H1 (cell line): ENCODE data around the gene IDUA. TPM values are rescaled to one million over a fixed set of nuclear protein-coding genes. Genes with fewer than 3 reads are reported as not detected.

Experiments used
- CTCF ChIA-PET: fragments of 300-600 bp; sonication (Branson Sonifier 250); formaldehyde crosslinking; loops from one replicate; lab custom pipeline; 2021; ENCODE audit not compliant: partially characterized antibody; lab: Charles Lee
- POLR2A ChIA-PET: fragments of 300-600 bp; sonication (Branson Sonifier 250); formaldehyde crosslinking; loops from one replicate; lab custom pipeline; 2021; ENCODE audit warnings: inconsistent platforms; ENCODE audit not compliant: partially characterized antibody; lab: Charles Lee
- DNase-seq, 2 experiments: peaks; one replicate each; pipeline versions ENCODE4 v3.0.0 to v3.0.0-alpha.2; 2010 to 2022; ENCODE audit warnings: low spot score in 2 of 2, low read depth in 1 of 2, mixed read lengths in 1 of 2
- FAIRE-seq: peaks from 2 replicates; lab custom pipeline; 2011; peaks lifted over from hg19 to GRCh38; lab: Jason Lieb, UNC
- H2AFZ ChIP-seq: 2 replicates; pipeline ENCODE4 v1.8.1; 2012; ENCODE audit warnings: low read length, inconsistent platforms
- H2AK5ac ChIP-seq: 2 replicates; pipeline ENCODE4 v1.6.1; 2013; ENCODE audit warnings: low read depth, low read length
- H2BK120ac ChIP-seq: replicated peaks from 2 replicates; pipeline ENCODE3; 2013; ENCODE audit warnings: low read depth, low read length, inconsistent platforms
- H2BK12ac ChIP-seq: 2 replicates; pipeline ENCODE4 v1.6.1; 2013; ENCODE audit warnings: low read depth, low read length
- H2BK15ac ChIP-seq: 2 replicates; pipeline ENCODE4 v1.6.1; 2013; ENCODE audit warnings: low read length
- H2BK20ac ChIP-seq: 2 replicates; pipeline ENCODE4 v1.6.1; 2013; ENCODE audit warnings: low read length
- H2BK5ac ChIP-seq: 2 replicates; pipeline ENCODE4 v1.6.1; 2013; ENCODE audit warnings: low read depth, low read length
- H3K14ac ChIP-seq: 2 replicates; pipeline ENCODE4 v1.6.1; 2013; ENCODE audit warnings: inconsistent platforms; ENCODE audit not compliant: insufficient read length
- H3K18ac ChIP-seq: 2 replicates; pipeline ENCODE4 v1.6.1; 2013; ENCODE audit warnings: low read length; ENCODE audit errors: extremely low read depth
- H3K23ac ChIP-seq: 2 replicates; pipeline ENCODE4 v1.6.1; 2013; ENCODE audit warnings: inconsistent platforms; ENCODE audit not compliant: insufficient read length
- H3K23me2 ChIP-seq: 2 replicates; pipeline ENCODE4 v1.6.1; 2013; ENCODE audit warnings: low read depth, low read length
- H3K27ac ChIP-seq: 2 replicates; pipeline ENCODE4 v1.6.1; 2011; ENCODE audit warnings: low read depth, low read length, inconsistent platforms
- H3K27me3 ChIP-seq, 4 experiments: replicated peaks in 1 of 4; 1 replicate in 1 of 4; 2 replicates in 3 of 4; pipeline versions ENCODE4 v1.6.1 to v1.8.1; 2011 to 2013; ENCODE audit warnings: low read length in 3 of 4, mild to moderate bottlenecking in 3 of 4, inconsistent platforms in 2 of 4, mixed read lengths in 2 of 4, moderate library complexity in 1 of 4; ENCODE audit not compliant: control insufficient read depth in 3 of 4, insufficient read depth in 3 of 4; ENCODE audit errors: extremely low read depth in 1 of 4
- H3K36me3 ChIP-seq, 4 experiments: 2 replicates each; pipeline versions ENCODE4 v1.6.1 to v1.8.1; 2011 to 2013; ENCODE audit warnings: mild to moderate bottlenecking in 4 of 4, low read length in 3 of 4, moderate library complexity in 2 of 4, control low read depth in 1 of 4, inconsistent platforms in 1 of 4; ENCODE audit not compliant: insufficient read depth in 4 of 4, control insufficient read depth in 2 of 4
- H3K4ac ChIP-seq: replicated peaks from 2 replicates; pipeline ENCODE3; 2013; ENCODE audit warnings: low read length, low read depth, mixed read lengths, inconsistent platforms; ENCODE audit not compliant: insufficient read length
- H3K4me1 ChIP-seq, 4 experiments: replicated peaks in 1 of 4; 1 replicate in 1 of 4; 2 replicates in 3 of 4; pipeline versions ENCODE4 v1.6.1 to v1.8.1; 2011 to 2013; ENCODE audit warnings: low read length in 3 of 4, inconsistent platforms in 2 of 4, mixed read lengths in 1 of 4; ENCODE audit not compliant: insufficient read depth in 4 of 4, control insufficient read depth in 3 of 4
- H3K4me2 ChIP-seq, 2 experiments: 2 replicates each; pipeline versions ENCODE4 v1.6.1 to v1.8.1; 2011 to 2013; ENCODE audit warnings: low read depth in 2 of 2, low read length in 2 of 2, control low read depth in 1 of 2, inconsistent platforms in 1 of 2, mild to moderate bottlenecking in 1 of 2; ENCODE audit not compliant: insufficient read depth in 1 of 2
- H3K4me3 ChIP-seq, 4 experiments: fragments of 200-600, 300-600 bp in 1 of 4; sonication (generic), shearing (Covaris generic), sonication (Bioruptor Twin) in 1 of 4; 2 replicates each; pipeline versions ENCODE4 v1.5.1 to v1.8.1; 2011 to 2016; ENCODE audit warnings: low read length in 4 of 4, low read depth in 3 of 4, control low read depth in 2 of 4, inconsistent platforms in 2 of 4, mild to moderate bottlenecking in 2 of 4, mixed read lengths in 1 of 4, moderate library complexity in 1 of 4; ENCODE audit not compliant: insufficient read depth in 2 of 4; ENCODE audit errors: extremely low read depth in 1 of 4
- H3K56ac ChIP-seq: replicated peaks from 2 replicates; pipeline ENCODE3; 2013; ENCODE audit warnings: low read depth, mild to moderate bottlenecking, mixed read lengths, low read length, inconsistent platforms; ENCODE audit not compliant: insufficient read length
- H3K79me1 ChIP-seq: 2 replicates; pipeline ENCODE4 v1.6.1; 2013; ENCODE audit warnings: low read depth, low read length, control low read depth
- H3K79me2 ChIP-seq, 2 experiments: 2 replicates each; pipeline versions ENCODE4 v1.6.1 to v1.8.1; 2012 to 2013; ENCODE audit warnings: low read length in 2 of 2, mild to moderate bottlenecking in 2 of 2, inconsistent platforms in 1 of 2; ENCODE audit not compliant: insufficient read depth in 2 of 2, control insufficient read depth in 1 of 2
- H3K9ac ChIP-seq, 4 experiments: replicated peaks in 1 of 4; 1 replicate in 1 of 4; 2 replicates in 3 of 4; pipeline versions ENCODE4 v1.6.1 to v1.8.1; 2011 to 2013; ENCODE audit warnings: low read depth in 3 of 4, low read length in 3 of 4, control low read depth in 2 of 4, mild to moderate bottlenecking in 2 of 4, moderate library complexity in 2 of 4, inconsistent platforms in 1 of 4; ENCODE audit errors: extremely low read depth in 1 of 4
- H3K9me3 ChIP-seq, 2 experiments: 2 replicates each; pipeline versions ENCODE4 v1.6.1 to v1.8.1; 2012 to 2013; ENCODE audit warnings: mild to moderate bottlenecking in 2 of 2, moderate library complexity in 2 of 2, control low read depth in 1 of 2, inconsistent platforms in 1 of 2, low read depth in 1 of 2, low read length in 1 of 2, mixed read lengths in 1 of 2; ENCODE audit not compliant: insufficient read depth in 2 of 2
- H4K20me1 ChIP-seq, 2 experiments: replicated peaks in 1 of 2; 2 replicates each; pipeline versions ENCODE3 to v1.8.1; 2011 to 2013; ENCODE audit warnings: inconsistent platforms in 2 of 2, low read length in 2 of 2, mild to moderate bottlenecking in 1 of 2; ENCODE audit not compliant: insufficient read depth in 2 of 2, control insufficient read depth in 1 of 2
- H4K5ac ChIP-seq: 2 replicates; pipeline ENCODE4 v1.6.1; 2013; ENCODE audit warnings: low read length, low read depth, mixed read lengths, inconsistent platforms; ENCODE audit not compliant: insufficient read length
- H4K8ac ChIP-seq: 2 replicates; pipeline ENCODE4 v1.8.0; 2013; ENCODE audit warnings: mild to moderate bottlenecking, moderate library complexity, low read length, inconsistent platforms; ENCODE audit not compliant: insufficient read depth; ENCODE audit errors: extremely low read depth
- H4K91ac ChIP-seq: replicated peaks from 2 replicates; pipeline ENCODE3; 2013; ENCODE audit warnings: low read length, mixed read lengths, inconsistent platforms; ENCODE audit not compliant: insufficient read length
- CBX5 ChIP-seq: fragments of 300-800, 300-1000 bp; sonication (generic); IDR thresholded peaks from 2 replicates; pipeline ENCODE4 v1.7.1; 2016; ENCODE audit warnings: antibody characterized with exemption, low read length, low read depth
- CEBPB ChIP-seq: IDR thresholded peaks from 2 replicates; pipeline ENCODE4 v1.6.1; 2012; ENCODE audit warnings: low read depth, low read length
- CTBP2 ChIP-seq: IDR thresholded peaks from 2 replicates; pipeline ENCODE4 v1.7.0; 2011; ENCODE audit warnings: borderline replicate concordance, mild to moderate bottlenecking, moderate library complexity, mixed read lengths, low read length; ENCODE audit not compliant: insufficient read depth, insufficient read length
- JUN ChIP-seq: IDR thresholded peaks from 2 replicates; pipeline ENCODE4 v1.6.1; 2011; ENCODE audit warnings: low read depth, mild to moderate bottlenecking, improper control_type of control experiment, low read length
- KDM1A ChIP-seq: fragments of 200-600, 300-600 bp; sonication (generic); IDR thresholded peaks from 2 replicates; pipeline ENCODE4 v1.7.1; 2016; ENCODE audit warnings: mild to moderate bottlenecking, low read length, borderline replicate concordance
- MAX ChIP-seq: IDR thresholded peaks from 2 replicates; pipeline ENCODE4 v1.6.1; 2012; ENCODE audit warnings: inconsistent platforms
- NANOG ChIP-seq: IDR thresholded peaks from 2 replicates; pipeline ENCODE4 v1.6.1; 2011; ENCODE audit warnings: low read length, low read depth, mild to moderate bottlenecking, inconsistent platforms; ENCODE audit not compliant: insufficient read depth, poor library complexity, severe bottlenecking
- RBBP5 ChIP-seq: IDR thresholded peaks from 2 replicates; pipeline ENCODE4 v1.7.1; 2012; ENCODE audit warnings: low read depth, mild to moderate bottlenecking, inconsistent platforms, low read length, moderate library complexity, borderline replicate concordance
- SUZ12 ChIP-seq: fragments of 200-600 bp; sonication (generic); IDR thresholded peaks from 2 replicates; pipeline ENCODE4 v1.6.1; 2012; ENCODE audit warnings: mild to moderate bottlenecking, inconsistent platforms, low read length, moderate library complexity, mixed read lengths
- ZNF274 ChIP-seq: IDR thresholded peaks from 2 replicates; pipeline ENCODE4 v1.7.0; 2012; ENCODE audit warnings: low read length, borderline replicate concordance; ENCODE audit errors: extremely low read depth
- WGBS, 2 experiments: shearing (Covaris generic) in 1 of 2; methylation state at CpG; one replicate each; pipeline versions ENCODE4 v1.1.6 to v1.1.7; 2013 to 2015; ENCODE audit warnings: low lambda C conversion rate in 2 of 2, mixed read lengths in 2 of 2, inconsistent platforms in 1 of 2, low coverage in 1 of 2, missing lambda C conversion rate in 1 of 2; ENCODE audit not compliant: insufficient replicate concordance in 2 of 2, insufficient coverage in 1 of 2, insufficient read length in 1 of 2; ENCODE audit errors: extremely low coverage in 1 of 2, missing lambda C conversion rate in 1 of 2; 5-methylcytosine and 5-hydroxymethylcytosine counted together
- polyA plus RNA-seq, 7 experiments: library from polyadenylated mRNA; depleted of rRNA in 3 of 7; stranded (reverse) in 5 of 7; unstranded in 2 of 7; fragments of >200 nt in 5 of 7; fragments of 200-250 nt in 2 of 7; gene quantifications; 1 replicate in 5 of 7; 2 replicates in 1 of 7; 4 replicates in 1 of 7; pipeline versions ENCODE4 v1.2.1 to v1.2.3, GENCODE V29; 2011 to 2013; ENCODE audit warnings: missing spikeins in 2 of 7, mixed read lengths in 2 of 7
- total RNA-seq: library from RNA; stranded (reverse); fragmentation: NEBNext Ultra II Directional; extraction: Animal tissue kit (Norgen Biotek cat#: 25700); gene quantifications from 2 replicates; pipeline ENCODE4 v1.2.1, GENCODE V29; 2021

The IDUA gene
- total and polyA plus RNA-seq, 2 of the 8 experiments (the other 6 are each of a cell fraction or from before 2014, with no cell fraction given) = 2.8 to 4.8 TPM

GRCh38 chr4:950136-951020, 36.5 kb upstream of the IDUA start:
- CTCF ChIA-PET = no interaction called here
- Histone ChIP-seq H3K14ac (no peak overlapping the region), H3K9me3 (no peaks in the 10 kb centered on the region), H2BK20ac (no peak overlapping the region), H3K4ac (no peak overlapping the region), H3K23me2 (peaks cover 2% of the 10 kb centered on the region; the same call in 1 of the 2 replicates), H3K27ac (no peak overlapping the region), H3K4me1 (peaks cover 3 to 9% (median 6%) of the 10 kb centered on the region in 4 experiments), H2AK5ac (no peak overlapping the region), H3K4me2 (no peak overlapping the region), H3K18ac (no peak overlapping the region), H2BK15ac (no peak overlapping the region), H3K79me1 (no peaks in the 10 kb centered on the region), H3K27me3 (peaks cover 0 to 10% (median 4%) of the 10 kb centered on the region in 4 experiments; a peak in 4 of 7 replicates), H3K56ac (no peak overlapping the region), H3K23ac (no peak overlapping the region), H4K20me1 (peaks cover 0 to 2% of the 10 kb centered on the region in 2 experiments), H4K5ac (no peak overlapping the region), H4K8ac (no peak overlapping the region), H4K91ac (no peak overlapping the region), H3K79me2 (no peaks in the 10 kb centered on the region), H3K9ac (no peak overlapping the region), H3K4me3 (no peak overlapping the region), H2AFZ (no peak overlapping the region), H2BK12ac (no peak overlapping the region), H2BK5ac (no peak overlapping the region), H2BK120ac (no peak overlapping the region), H3K36me3 (no peaks in the 10 kb centered on the region)
- TF ChIP-seq SUZ12 (no peak), KDM1A (no peak), CBX5 (no peak), NANOG (no peak), JUN (no peak), RBBP5 (no peak), MAX (no peak), CEBPB (no peak), CTBP2 (no peak), ZNF274 (no peak)
- WGBS, 2 experiments = 89% methylated on average over 26 of the region's 30 CpGs; no CpG with 5 or more reads in 1 of the 2 experiments
- POLR2A ChIA-PET = interaction anchor here (0.6 to 1.2 kb wide), 2 partner anchors 11 to 18 kb away, joined by 3 to 4 read pairs; partner anchors contain the start of genes GAK and TMEM175
- no peak for DNase-seq
- no peak for FAIRE-seq
